IMR-90 (cell line): ENCODE results near the gene CLNS1A. TPM values are rescaled to one million over a fixed set of nuclear protein-coding genes. Genes with fewer than 3 reads are reported as not detected.

Experiments used
- ATAC-seq: fragments of 200-7000 bp; cut with Tn5 transposase; 2 replicates; pipeline ENCODE4 v1.9.1; 2020; ENCODE audit warnings: low read depth, mild to moderate bottlenecking, moderate library complexity
- BruUV-seq: library from RNA; stranded (reverse); fragments of 400-500 nt; replicated peaks from 2 replicates; lab custom pipeline; 2021; lab: Mats Ljungman, UMichigan
- CTCF ChIA-PET: fragments of 300-600 bp; formaldehyde crosslinking; extraction: SDS; loops from one replicate; lab custom pipeline; 2021; ENCODE audit warnings: antibody characterized with exemption; lab: Yijun Ruan, JAX
- POLR2A ChIA-PET: fragments of 300-600 bp; sonication (Branson Sonifier 250); formaldehyde crosslinking; loops from one replicate; lab custom pipeline; 2022; ENCODE audit warnings: antibody characterized with exemption; ENCODE audit not compliant: unreplicated experiment; lab: Charles Lee
- DNase-seq: peaks from one replicate; pipeline ENCODE4 v3.0.0; 2013
- H2AFZ ChIP-seq: replicated peaks from 2 replicates; pipeline ENCODE3; 2013; ENCODE audit warnings: low read length, mild to moderate bottlenecking; ENCODE audit not compliant: poor library complexity
- H2AK5ac ChIP-seq: 2 replicates; pipeline ENCODE4 v1.6.1; 2013; ENCODE audit warnings: low read depth, low read length, inconsistent platforms
- H2AK9ac ChIP-seq: replicated peaks from 2 replicates; pipeline ENCODE3; 2013; ENCODE audit warnings: mild to moderate bottlenecking, low read depth, low read length, moderate library complexity; ENCODE audit not compliant: poor library complexity
- H2BK120ac ChIP-seq: 2 replicates; pipeline ENCODE4 v1.6.1; 2013; ENCODE audit warnings: low read depth, low read length, inconsistent platforms
- H2BK15ac ChIP-seq: 3 replicates; pipeline ENCODE4 v1.6.1; 2013; ENCODE audit warnings: low read depth, low read length, inconsistent platforms
- H2BK20ac ChIP-seq: 2 replicates; pipeline ENCODE4 v1.6.1; 2013; ENCODE audit warnings: low read depth, mild to moderate bottlenecking, inconsistent platforms, low read length, moderate library complexity
- H2BK5ac ChIP-seq: 2 replicates; pipeline ENCODE4 v1.6.1; 2013; ENCODE audit warnings: mild to moderate bottlenecking, low read depth, low read length, inconsistent platforms; ENCODE audit not compliant: poor library complexity, severe bottlenecking
- H3K14ac ChIP-seq: replicated peaks from 2 replicates; pipeline ENCODE4 v1.6.1; 2013; ENCODE audit warnings: low read depth, low read length, inconsistent platforms
- H3K18ac ChIP-seq: 2 replicates; pipeline ENCODE4 v1.6.1; 2013; ENCODE audit warnings: low read depth, low read length, control low read depth
- H3K23ac ChIP-seq: 2 replicates; pipeline ENCODE4 v1.6.1; 2013; ENCODE audit warnings: low read depth, low read length, inconsistent platforms
- H3K27ac ChIP-seq: 2 replicates; pipeline ENCODE4 v1.5.1; 2013; ENCODE audit warnings: mild to moderate bottlenecking, control low read depth, low read length; ENCODE audit not compliant: insufficient read depth
- H3K27me3 ChIP-seq: 2 replicates; pipeline ENCODE4 v1.6.1; 2013; ENCODE audit warnings: low read length; ENCODE audit not compliant: control insufficient read depth, insufficient read depth
- H3K36me3 ChIP-seq: 2 replicates; pipeline ENCODE4 v1.6.1; 2013; ENCODE audit warnings: low read length, mixed read lengths; ENCODE audit not compliant: control insufficient read depth, insufficient read depth
- H3K4ac ChIP-seq: 2 replicates; pipeline ENCODE4 v1.6.1; 2013; ENCODE audit warnings: low read depth, low read length, inconsistent platforms
- H3K4me1 ChIP-seq: 2 replicates; pipeline ENCODE4 v1.6.1; 2013; ENCODE audit warnings: low read length, mixed read lengths; ENCODE audit not compliant: control insufficient read depth, insufficient read depth
- H3K4me2 ChIP-seq: 2 replicates; pipeline ENCODE4 v1.6.1; 2013; ENCODE audit warnings: low read depth, mild to moderate bottlenecking, control low read depth, low read length, moderate library complexity
- H3K4me3 ChIP-seq: 2 replicates; pipeline ENCODE4 v1.5.1; 2013; ENCODE audit warnings: low read depth, mild to moderate bottlenecking, control low read depth, low read length, moderate library complexity; ENCODE audit not compliant: insufficient read depth
- H3K56ac ChIP-seq: 2 replicates; pipeline ENCODE4 v1.6.1; 2013; ENCODE audit warnings: low read length, inconsistent platforms; ENCODE audit not compliant: insufficient read depth; ENCODE audit errors: extremely low read depth
- H3K79me1 ChIP-seq, 2 experiments: 2 replicates each; pipeline ENCODE4 v1.6.1; 2013; ENCODE audit warnings: low read length in 2 of 2, inconsistent platforms in 1 of 2, low read depth in 1 of 2
- H3K9ac ChIP-seq: 2 replicates; pipeline ENCODE4 v1.6.1; 2013; ENCODE audit warnings: low read depth, low read length, control low read depth
- H3K9me1 ChIP-seq: 2 replicates; pipeline ENCODE4 v1.6.1; 2013; ENCODE audit warnings: low read length, inconsistent platforms; ENCODE audit not compliant: insufficient read depth
- H3K9me3 ChIP-seq: 2 replicates; pipeline ENCODE4 v1.6.1; 2013; ENCODE audit warnings: low read length; ENCODE audit not compliant: control insufficient read depth, insufficient read depth
- H4K20me1 ChIP-seq: 2 replicates; pipeline ENCODE4 v1.6.1; 2013; ENCODE audit warnings: low read length, inconsistent platforms; ENCODE audit not compliant: insufficient read depth
- H4K5ac ChIP-seq: 2 replicates; pipeline ENCODE4 v1.6.1; 2013; ENCODE audit warnings: mild to moderate bottlenecking, low read depth, low read length, control low read depth
- H4K8ac ChIP-seq, 2 experiments: 2 replicates each; pipeline ENCODE4 v1.6.1; 2013; ENCODE audit warnings: low read depth in 2 of 2, low read length in 2 of 2, control low read depth in 1 of 2, inconsistent platforms in 1 of 2
- H4K91ac ChIP-seq: 2 replicates; pipeline ENCODE4 v1.6.1; 2013; ENCODE audit warnings: low read depth, low read length, inconsistent platforms; ENCODE audit not compliant: insufficient read depth
- BHLHE40 ChIP-seq: fragments of 150-350 bp; IDR thresholded peaks from 2 replicates; pipeline ENCODE4 v1.6.1; 2016; ENCODE audit warnings: mild to moderate bottlenecking, low read depth, low read length
- CEBPB ChIP-seq: IDR thresholded peaks from 2 replicates; pipeline ENCODE4 v1.6.1; 2012; ENCODE audit warnings: low read depth, low read length, improper control_type of control experiment
- CHD1 ChIP-seq: IDR thresholded peaks from 2 replicates; pipeline ENCODE4 v1.6.1; 2012; ENCODE audit warnings: low read depth, low read length, improper control_type of control experiment
- CTCF ChIP-seq: conservative IDR thresholded peaks from 2 replicates; pipeline ENCODE4 v1.5.1; 2012; ENCODE audit warnings: mild to moderate bottlenecking, low read depth, low read length, improper control_type of control experiment
- FOS ChIP-seq: fragments of 150-350 bp; IDR thresholded peaks from 2 replicates; pipeline ENCODE4 v1.6.1; 2016; ENCODE audit warnings: low read depth, low read length
- MAFK ChIP-seq: IDR thresholded peaks from 2 replicates; pipeline ENCODE4 v1.6.1; 2012; ENCODE audit warnings: low read depth, low read length, improper control_type of control experiment
- MAZ ChIP-seq: IDR thresholded peaks from 2 replicates; pipeline ENCODE4 v1.6.1; 2012; ENCODE audit warnings: low read depth, mild to moderate bottlenecking, low read length, improper control_type of control experiment, moderate library complexity, borderline replicate concordance
- MXI1 ChIP-seq: IDR thresholded peaks from 2 replicates; pipeline ENCODE4 v1.6.1; 2012; ENCODE audit warnings: low read depth, mild to moderate bottlenecking, low read length, moderate library complexity, borderline replicate concordance
- NFE2L2 ChIP-seq: fragments of 150-350 bp; IDR thresholded peaks from 2 replicates; pipeline ENCODE4 v1.6.1; 2016; ENCODE audit warnings: low read depth, mild to moderate bottlenecking, low read length
- POLR2A ChIP-seq: IDR thresholded peaks from 2 replicates; pipeline ENCODE4 v1.6.1; 2012; ENCODE audit warnings: mild to moderate bottlenecking, low read depth, low read length
- RAD21 ChIP-seq: IDR thresholded peaks from 2 replicates; pipeline ENCODE4 v1.6.1; 2012; ENCODE audit warnings: low read length, improper control_type of control experiment
- RCOR1 ChIP-seq: IDR thresholded peaks from 2 replicates; pipeline ENCODE4 v1.6.1; 2012; ENCODE audit warnings: mild to moderate bottlenecking, low read length, improper control_type of control experiment; ENCODE audit not compliant: insufficient replicate concordance
- RFX5 ChIP-seq: IDR thresholded peaks from 2 replicates; pipeline ENCODE4 v1.8.0; 2012; ENCODE audit warnings: low read depth, mild to moderate bottlenecking, low read length, moderate library complexity
- SMC3 ChIP-seq: fragments of 150-350 bp; IDR thresholded peaks from 2 replicates; pipeline ENCODE4 v1.6.1; 2016; ENCODE audit warnings: low read depth, mild to moderate bottlenecking, antibody characterized with exemption, low read length, moderate library complexity
- USF2 ChIP-seq: fragments of 150-350 bp; IDR thresholded peaks from 2 replicates; pipeline ENCODE4 v1.6.1; 2017; ENCODE audit warnings: mild to moderate bottlenecking, antibody characterized with exemption, low read length, low read depth
- WGBS, 2 experiments: methylation state at CpG; one replicate each; pipeline versions ENCODE4 v1.1.5 to v1.1.7; 2013; ENCODE audit warnings: missing lambda C conversion rate in 2 of 2; ENCODE audit not compliant: insufficient read length in 1 of 2; ENCODE audit errors: extremely low coverage in 2 of 2; 5-methylcytosine and 5-hydroxymethylcytosine counted together
- dilution Hi-C: fragments of 300-500 bp; cut with HindIII; formaldehyde crosslinking; loops from one replicate; pipeline ENCODE4 v1.14.3; 2018; ENCODE audit warnings: low sequenced_read_pairs; ENCODE audit not compliant: unreplicated experiment
- in situ Hi-C: fragments of 300-500 bp; cut with MboI; formaldehyde crosslinking; loops from 3 replicates; pipeline ENCODE4 v1.14.3; 2019; ENCODE audit warnings: low sequenced_read_pairs, inconsistent platforms, mixed read lengths
- intact Hi-C: fragments of 100-400 bp; cut with micrococcal nuclease; formaldehyde crosslinking; loops from 2 replicates; pipeline ENCODE4 v1.10.0; 2022
- polyA plus RNA-seq, 3 experiments: library from polyadenylated mRNA; depleted of rRNA; stranded (reverse); fragments of >200 nt; gene quantifications; 2 replicates each; pipeline ENCODE4 v1.2.3, GENCODE V29; 2012; ENCODE audit warnings: low replicate concordance in 1 of 3
- total RNA-seq: library from RNA; depleted of rRNA; stranded (reverse); fragments of >200 nt; gene quantifications from 2 replicates; pipeline ENCODE4 v1.2.3, GENCODE V29; 2012
- TF ChIP-seq, protein P1 (sequence below): fragments of 150-350 bp; IDR thresholded peaks from 2 replicates; pipeline ENCODE4 v1.6.1; 2016; ENCODE audit warnings: low read depth, mild to moderate bottlenecking, low read length, moderate library complexity, borderline replicate concordance

CLNS1A gene
- total and polyA plus RNA-seq, 2 of the 4 experiments (the other 2 are of a cell fraction), result 66.7 to 97.0 TPM

- WGBS, 2 experiments, result no CpG with 5 or more reads among the region's 1 CpG
- DNase-seq, result no peak
- Histone ChIP-seq H2BK15ac (no peak overlapping the region), H3K27ac (no peak overlapping the region), H2AFZ (no peak overlapping the region), H4K5ac (no peak overlapping the region), H3K18ac (no peak overlapping the region), H2BK5ac (no peak overlapping the region), H4K91ac (no peak overlapping the region), H2AK5ac (no peak overlapping the region), H2BK120ac (no peak overlapping the region), H3K9ac (no peak overlapping the region), H4K8ac (no peak overlapping the region), H3K4me1 (peaks cover 8% of the 10 kb centered on the region), H4K20me1 (no peaks in the 10 kb centered on the region), H3K9me1 (no peaks in the 10 kb centered on the region; the same call in 1 of the 2 replicates), H3K27me3 (no peaks in the 10 kb centered on the region), H3K14ac (no peak overlapping the region), H3K23ac (no peak overlapping the region), H2BK20ac (no peak overlapping the region), H3K4me3 (no peak overlapping the region), H3K79me1 (no peaks in the 10 kb centered on the region), H3K36me3 (peaks cover 6% of the 10 kb centered on the region), H2AK9ac (no peak overlapping the region), H3K4ac (no peak overlapping the region), H3K4me2 (no peak overlapping the region), H3K9me3 (no peaks in the 10 kb centered on the region), H3K56ac (no peak overlapping the region)
- POLR2A ChIA-PET, result interaction anchor here (0.5 kb wide), 1 partner anchor 168 kb away, joined by 3 read pairs; no protein-coding TSS in a partner anchor
- TF ChIP-seq, protein P1, sequence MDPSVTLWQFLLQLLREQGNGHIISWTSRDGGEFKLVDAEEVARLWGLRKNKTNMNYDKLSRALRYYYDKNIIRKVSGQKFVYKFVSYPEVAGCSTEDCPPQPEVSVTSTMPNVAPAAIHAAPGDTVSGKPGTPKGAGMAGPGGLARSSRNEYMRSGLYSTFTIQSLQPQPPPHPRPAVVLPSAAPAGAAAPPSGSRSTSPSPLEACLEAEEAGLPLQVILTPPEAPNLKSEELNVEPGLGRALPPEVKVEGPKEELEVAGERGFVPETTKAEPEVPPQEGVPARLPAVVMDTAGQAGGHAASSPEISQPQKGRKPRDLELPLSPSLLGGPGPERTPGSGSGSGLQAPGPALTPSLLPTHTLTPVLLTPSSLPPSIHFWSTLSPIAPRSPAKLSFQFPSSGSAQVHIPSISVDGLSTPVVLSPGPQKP, result no peak
- no peak for TF ChIP-seq CTCF
- TF ChIP-seq MAZ, result no peak
- no peak for TF ChIP-seq MXI1
- TF ChIP-seq RCOR1, result no peak
- TF ChIP-seq USF2, result no peak
- TF ChIP-seq BHLHE40, result no peak
- TF ChIP-seq MAFK, result no peak
- no peak for TF ChIP-seq NFE2L2
- no peak for TF ChIP-seq SMC3
- no peak for TF ChIP-seq RFX5
- TF ChIP-seq FOS, result no peak
- no peak for TF ChIP-seq CHD1
- no peak for TF ChIP-seq CEBPB
- no peak for TF ChIP-seq POLR2A
- no peak for TF ChIP-seq RAD21
- no TSS peak for BruUV-seq
- dilution Hi-C loops (no loop called here), intact Hi-C loops (no loop called here), in situ Hi-C loops (no loop called here)
- CTCF ChIA-PET, result no interaction called here
- ATAC-seq, result no peak
Observed at GRCh38 chr11:77660947-77661346, 23.4 kb upstream of the CLNS1A start.
